Suppressor macrophage treated with lipopolysaccharide for 1 hour (primary cell): Measurements from ENCODE around the gene KLLN.
"Not testable (repeated sequence)": the region's sequence is repeated elsewhere in the genome, so short reads cannot be mapped to it uniquely, and the experiment has no call there.

Source experiments
- DNase-seq, 3 donors: peaks; one replicate each; pipeline ENCODE4 v3.0.0-alpha.2; 2020 to 2022

KLLN gene

GRCh38 chr10:87842220-87842641, 21.1 kb downstream of the KLLN start:
- no peak for DNase-seq

- no peak for DNase-seq
These were observed 22.1 kb downstream of the KLLN start for GRCh38 chr10:87841186-87841585.

GRCh38 chr10:87838650-87839049, 24.7 kb downstream of the KLLN start:
- no peak for DNase-seq

GRCh38 chr10:87837445-87837844, 25.9 kb downstream of the KLLN start:
- DNase-seq, result peak; percentile 26 to 49 (median 48)

GRCh38 chr10:87836098-87836497, 27.2 kb downstream of the KLLN start:
- no peak for DNase-seq

GRCh38 chr10:87829986-87830729, 33.2 kb downstream of the KLLN start:
- DNase-seq, result no peak

GRCh38 chr10:87829051-87829450, 34.3 kb downstream of the KLLN start:
- not testable (repeated sequence) for DNase-seq

- DNase-seq, result no peak
These were observed 35.7 kb downstream of the KLLN start for GRCh38 chr10:87827681-87828080.

GRCh38 chr10:87826653-87827052, 36.7 kb downstream of the KLLN start:
- DNase-seq, result no peak

- DNase-seq, result no peak
These were observed 44.1 kb downstream of the KLLN start for GRCh38 chr10:87819289-87819585.

- peak; percentile 28 to 43 (median 35) for DNase-seq
These were observed 44.6 kb downstream of the KLLN start for GRCh38 chr10:87818505-87819288.

- DNase-seq, result peak; percentile 86 to 89 (median 86)
These were observed 45.5 kb downstream of the KLLN start, which contains the start of gene ATAD1 for GRCh38 chr10:87817609-87818504. Gene ATAD1, minus strand, starts transcription at chr10:87818226. Its CDS starts 3,627 bp downstream, at chr10:87814599.

GRCh38 chr10:87816898-87817608, 46.3 kb downstream of the KLLN start:
- DNase-seq, result peak; percentile 21 to 43 (median 41)

GRCh38 chr10:87816163-87816897, 47.0 kb downstream of the KLLN start:
- peak in 2 of 3 donors; percentile 16 to 25 for DNase-seq
